SJCRH30 (cell line): ENCODE results near the gene NOCT. TPM values are rescaled to one million over a fixed set of nuclear protein-coding genes. Genes with fewer than 3 reads are reported as not detected.
"Not testable (repeated sequence)": the region's sequence is repeated elsewhere in the genome, so short reads cannot be mapped to it uniquely, and the experiment has no call there.

Experiments used
- DNase-seq, 2 experiments: peaks; one replicate each; pipeline ENCODE4 v3.0.0-alpha.2; 2015 to 2020
- H3K27ac ChIP-seq: fragments of 250-450 bp; sonication (Bioruptor Pico); 2 replicates; pipeline ENCODE4 v1.5.1; 2020; ENCODE audit warnings: mild to moderate bottlenecking, moderate library complexity
- H3K27me3 ChIP-seq: fragments of 250-450 bp; sonication (Bioruptor Pico); 2 replicates; pipeline ENCODE4 v1.5.1; 2020; ENCODE audit warnings: mild to moderate bottlenecking, moderate library complexity
- H3K36me3 ChIP-seq: fragments of 250-450 bp; sonication (Bioruptor Pico); 2 replicates; pipeline ENCODE4 v1.5.1; 2020; ENCODE audit warnings: mild to moderate bottlenecking, moderate library complexity
- H3K4me1 ChIP-seq: fragments of 250-450 bp; sonication (Bioruptor Pico); 2 replicates; pipeline ENCODE4 v1.5.1; 2020; ENCODE audit warnings: mild to moderate bottlenecking, moderate library complexity
- H3K4me3 ChIP-seq: fragments of 250-450 bp; sonication (Bioruptor Pico); 2 replicates; pipeline ENCODE4 v1.5.1; 2020; ENCODE audit warnings: mild to moderate bottlenecking, moderate library complexity
- H3K9me3 ChIP-seq: fragments of 250-450 bp; sonication (Bioruptor Pico); replicated peaks from 2 replicates; pipeline ENCODE4 v1.5.1; 2020; ENCODE audit warnings: mild to moderate bottlenecking, moderate library complexity
- total RNA-seq: library from RNA; depleted of rRNA; stranded (reverse); fragments of >200 nt; shearing (Covaris generic); gene quantifications from 2 replicates; pipeline ENCODE4 v1.2.3, GENCODE V29; 2014

NOCT gene
- total RNA-seq, 1 experiment from 2014 or later, result 12.8 TPM

- H3K27ac ChIP-seq, result no peak overlapping the region
- peaks cover 37% of the 10 kb centered on the region for H3K36me3 ChIP-seq
- H3K4me3 ChIP-seq, result no peak overlapping the region
- DNase-seq, result no peak
- H3K4me1 ChIP-seq, result no peaks in the 10 kb centered on the region
- no peaks in the 10 kb centered on the region for H3K27me3 ChIP-seq
- H3K9me3 ChIP-seq, result no peaks in the 10 kb centered on the region
Measured at GRCh38 chr4:139050446-139050845, 34.9 kb downstream of the NOCT start.

- Histone ChIP-seq H3K4me3 (no peak overlapping the region), H3K36me3 (peaks cover 39% of the 10 kb centered on the region), H3K4me1 (no peaks in the 10 kb centered on the region), H3K27ac (no peak overlapping the region), H3K9me3 (no peaks in the 10 kb centered on the region), H3K27me3 (no peaks in the 10 kb centered on the region)
- no peak for DNase-seq
Measured at GRCh38 chr4:139053909-139054308, 38.3 kb downstream of the NOCT start.

GRCh38 chr4:139054791-139055505 lies 39.4 kb downstream of the NOCT start:
- no peak overlapping the region for H3K27ac ChIP-seq
- peaks cover 41% of the 10 kb centered on the region for H3K36me3 ChIP-seq
- H3K27me3 ChIP-seq, result no peaks in the 10 kb centered on the region

GRCh38 chr4:139059026-139059425 lies 43.4 kb downstream of the NOCT start:
- not testable (repeated sequence) for DNase-seq, H3K27me3 ChIP-seq, H3K27ac ChIP-seq, H3K4me1 ChIP-seq, H3K4me3 ChIP-seq, H3K9me3 ChIP-seq
- peaks cover 61% of the 10 kb centered on the region for H3K36me3 ChIP-seq

More at GRCh38 chr4:139054791-139055505, 39.4 kb downstream of the NOCT start:
- Histone ChIP-seq H3K4me1 (no peaks in the 10 kb centered on the region), H3K4me3 (no peak overlapping the region), H3K9me3 (no peaks in the 10 kb centered on the region)
- DNase-seq, result no peak

GRCh38 chr4:139060591-139060990 lies 45.0 kb downstream of the NOCT start:
- no peak for DNase-seq
- H3K9me3 ChIP-seq, result no peaks in the 10 kb centered on the region
- no peaks in the 10 kb centered on the region for H3K27me3 ChIP-seq
- no peak overlapping the region for H3K27ac ChIP-seq
- no peaks in the 10 kb centered on the region for H3K4me1 ChIP-seq
- H3K4me3 ChIP-seq, result no peak overlapping the region
- H3K36me3 ChIP-seq, result peaks cover 63% of the 10 kb centered on the region

- peak in 1 of 2 experiments; percentile 60 for DNase-seq
- Histone ChIP-seq H3K4me3 (no peak overlapping the region), H3K27ac (no peak overlapping the region), H3K36me3 (peaks cover 17% of the 10 kb centered on the region), H3K4me1 (peaks cover 26% of the 10 kb centered on the region), H3K27me3 (no peaks in the 10 kb centered on the region), H3K9me3 (no peaks in the 10 kb centered on the region)
Measured at GRCh38 chr4:139076016-139076744, 60.6 kb downstream of the NOCT start.

GRCh38 chr4:139077567-139078355 lies 62.2 kb downstream of the NOCT start:
- peaks cover 5% of the 10 kb centered on the region for H3K36me3 ChIP-seq
- H3K4me3 ChIP-seq, result no peak overlapping the region
- DNase-seq, result peak in 1 of 2 experiments; percentile 47
- no peaks in the 10 kb centered on the region for H3K9me3 ChIP-seq
- no peak overlapping the region for H3K27ac ChIP-seq
- H3K27me3 ChIP-seq, result no peaks in the 10 kb centered on the region
- peaks cover 29% of the 10 kb centered on the region for H3K4me1 ChIP-seq

GRCh38 chr4:139078926-139079325 lies 63.3 kb downstream of the NOCT start:
- Histone ChIP-seq H3K4me1 (peaks cover 29% of the 10 kb centered on the region), H3K36me3 (no peaks in the 10 kb centered on the region; the same call in 1 of the 2 replicates), H3K27ac (no peak overlapping the region), H3K27me3 (no peaks in the 10 kb centered on the region), H3K9me3 (no peaks in the 10 kb centered on the region), H3K4me3 (no peak overlapping the region)
- DNase-seq, result no peak

GRCh38 chr4:139082750-139083606 lies 67.4 kb downstream of the NOCT start:
- Histone ChIP-seq H3K27ac (peak overlapping the region; percentile 86), H3K27me3 (no peaks in the 10 kb centered on the region), H3K36me3 (no peaks in the 10 kb centered on the region), H3K4me1 (peaks cover 18% of the 10 kb centered on the region), H3K4me3 (peak overlapping the region; percentile 82), H3K9me3 (no peaks in the 10 kb centered on the region)
- peak; percentile 94 to 96 for DNase-seq

- Histone ChIP-seq H3K4me3 (peak overlapping the region; percentile 82), H3K27ac (peak overlapping the region; percentile 86), H3K4me1 (peaks cover 14% of the 10 kb centered on the region), H3K36me3 (no peaks in the 10 kb centered on the region), H3K9me3 (no peaks in the 10 kb centered on the region), H3K27me3 (no peaks in the 10 kb centered on the region)
- DNase-seq, result peak; percentile 57 to 62
Measured at GRCh38 chr4:139083607-139083955, 68.0 kb downstream of the NOCT start.

GRCh38 chr4:139083956-139084803 lies 68.6 kb downstream of the NOCT start:
- H3K36me3 ChIP-seq, result no peaks in the 10 kb centered on the region
- H3K4me1 ChIP-seq, result peaks cover 14% of the 10 kb centered on the region
- no peaks in the 10 kb centered on the region for H3K9me3 ChIP-seq
- H3K27ac ChIP-seq, result peak overlapping the region; percentile 86
- peak; percentile 84 to 88 for DNase-seq
- no peaks in the 10 kb centered on the region for H3K27me3 ChIP-seq
- H3K4me3 ChIP-seq, result peak overlapping the region; percentile 82

GRCh38 chr4:139084804-139085093 lies 69.2 kb downstream of the NOCT start:
- DNase-seq, result no peak

GRCh38 chr4:139085141-139085540 lies 69.6 kb downstream of the NOCT start:
- Histone ChIP-seq H3K36me3 (no peaks in the 10 kb centered on the region), H3K9me3 (no peaks in the 10 kb centered on the region), H3K4me1 (peaks cover 14% of the 10 kb centered on the region), H3K27me3 (no peaks in the 10 kb centered on the region), H3K27ac (peak overlapping the region; percentile 86), H3K4me3 (peak overlapping the region; percentile 82)
- peak in 1 of 2 experiments; percentile 13 for DNase-seq

More at GRCh38 chr4:139084804-139085093, 69.2 kb downstream of the NOCT start:
- Histone ChIP-seq H3K4me1 (peaks cover 14% of the 10 kb centered on the region), H3K27ac (peak overlapping the region; percentile 86), H3K9me3 (no peaks in the 10 kb centered on the region), H3K36me3 (no peaks in the 10 kb centered on the region), H3K27me3 (no peaks in the 10 kb centered on the region), H3K4me3 (peak overlapping the region; percentile 82)
